Activated T-helper 9 cell treated with anti-CD3 and anti-CD28 coated beads, Interleukin-2, amount 50 U/mL, for 16 hours (primary cell): ENCODE data around the gene ZMYND11.
"Not testable (repeated sequence)": the region's sequence is repeated elsewhere in the genome, so short reads cannot be mapped to it uniquely, and the experiment has no call there.

Source experiments
- DNase-seq: peaks from one replicate; pipeline ENCODE4 v3.0.0-alpha.2; 2020; ENCODE audit warnings: low read depth

ZMYND11 gene

GRCh38 chr10:285216-285615, 150.0 kb downstream of the ZMYND11 start:
- no peak for DNase-seq

- no peak for DNase-seq
Observed at GRCh38 chr10:287026-287709, 151.9 kb downstream of the ZMYND11 start.

- DNase-seq: no peak
Observed at GRCh38 chr10:287814-288213, 152.6 kb downstream of the ZMYND11 start.

GRCh38 chr10:288316-289200, 153.3 kb downstream of the ZMYND11 start:
- DNase-seq: no peak

GRCh38 chr10:289581-289980, 154.3 kb downstream of the ZMYND11 start:
- DNase-seq: no peak

GRCh38 chr10:290026-290725, 154.9 kb downstream of the ZMYND11 start:
- no peak for DNase-seq

- DNase-seq: no peak
Observed at GRCh38 chr10:293636-294035, 158.4 kb downstream of the ZMYND11 start.

GRCh38 chr10:297567-297966, 162.3 kb downstream of the ZMYND11 start:
- no peak for DNase-seq

GRCh38 chr10:298033-298432, 162.8 kb downstream of the ZMYND11 start:
- no peak for DNase-seq

- DNase-seq: no peak
Observed at GRCh38 chr10:299512-299911, 164.3 kb downstream of the ZMYND11 start.

GRCh38 chr10:299969-300368, 164.7 kb downstream of the ZMYND11 start:
- no peak for DNase-seq

- DNase-seq: not testable (repeated sequence)
Observed at GRCh38 chr10:300580-300979, 165.3 kb downstream of the ZMYND11 start.

GRCh38 chr10:301536-301935, 166.3 kb downstream of the ZMYND11 start:
- DNase-seq: no peak
